DND-41 (cell line): ENCODE data around the gene GRB7.

ENCODE experiments used
- CTCF ChIP-seq: IDR thresholded peaks from 2 replicates; pipeline ENCODE4 v1.5.1; 2012; ENCODE audit warnings: borderline replicate concordance, low read length, moderate library complexity, mild to moderate bottlenecking; ENCODE audit not compliant: poor library complexity, severe bottlenecking; ENCODE audit errors: extremely low read depth
- EZH2 ChIP-seq: IDR thresholded peaks from 3 replicates; pipeline ENCODE4 v1.6.1; 2012; ENCODE audit warnings: borderline replicate concordance, low read depth, mild to moderate bottlenecking, moderate library complexity, low read length, inconsistent platforms; ENCODE audit not compliant: severe bottlenecking

DNA sequence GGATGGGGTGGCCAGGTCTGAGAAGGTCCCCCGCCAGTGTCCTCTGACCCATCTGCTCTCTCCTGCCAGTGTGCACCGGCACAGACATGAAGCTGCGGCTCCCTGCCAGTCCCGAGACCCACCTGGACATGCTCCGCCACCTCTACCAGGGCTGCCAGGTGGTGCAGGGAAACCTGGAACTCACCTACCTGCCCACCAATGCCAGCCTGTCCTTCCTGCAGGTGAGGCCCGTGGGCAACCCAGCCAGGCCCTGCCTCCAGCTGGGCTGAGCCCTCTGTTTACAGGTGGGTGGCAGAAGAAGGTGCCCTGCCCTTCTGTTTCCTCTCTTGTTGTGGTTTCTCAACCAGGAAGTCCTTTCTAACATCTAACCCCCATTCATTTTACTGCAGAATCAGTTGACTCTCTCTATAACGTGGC, 30.8 kb upstream of the GRB7 start:
- no peak for TF ChIP-seq CTCF
- TF ChIP-seq EZH2: no peak
